Loucy (cell line): ENCODE results near the gene MPHOSPH9.
A peak's percentile ranks its signal among the peaks of the same experiment; 100 is the strongest.
"Not testable (repeated sequence)": the region's sequence is repeated elsewhere in the genome, so short reads cannot be mapped to it uniquely, and the experiment has no call there.

Source experiments
- H2AFZ ChIP-seq: fragments of 200-600 bp; sonication (generic); 2 replicates; pipeline ENCODE4 v1.6.0; 2016; ENCODE audit warnings: antibody characterized with exemption, mild to moderate bottlenecking, low read length, moderate library complexity
- H3F3A ChIP-seq: fragments of 200-600 bp; 2 replicates; pipeline ENCODE4 v1.6.0; 2016; ENCODE audit warnings: antibody characterized with exemption, low read depth, mild to moderate bottlenecking
- H3K27me3 ChIP-seq: fragments of 200-600 bp; sonication (generic); 2 replicates; pipeline ENCODE4 v1.6.1; 2014; ENCODE audit warnings: low read length, mild to moderate bottlenecking; ENCODE audit not compliant: insufficient read depth, poor library complexity, severe bottlenecking
- H3K36me3 ChIP-seq: fragments of 200-600 bp; sonication (generic); 2 replicates; pipeline ENCODE4 v1.6.1; 2016; ENCODE audit warnings: low read length; ENCODE audit not compliant: insufficient read depth
- H3K4me1 ChIP-seq: fragments of 200-600 bp; sonication (generic); 2 replicates; pipeline ENCODE4 v1.5.1; 2014; ENCODE audit warnings: low read length, mild to moderate bottlenecking; ENCODE audit not compliant: insufficient read depth, poor library complexity, severe bottlenecking
- H3K4me2 ChIP-seq: fragments of 200-600 bp; sonication (generic); 2 replicates; pipeline ENCODE4 v1.6.0; 2014; ENCODE audit warnings: antibody characterized with exemption, low read length, low read depth, mild to moderate bottlenecking; ENCODE audit not compliant: poor library complexity, severe bottlenecking
- H3K4me3 ChIP-seq: fragments of 200-600 bp; sonication (generic); 2 replicates; pipeline ENCODE4 v1.5.1; 2014; ENCODE audit warnings: low read length, mild to moderate bottlenecking, mixed read lengths; ENCODE audit not compliant: poor library complexity, severe bottlenecking
- H3K79me2 ChIP-seq: fragments of 200-600 bp; sonication (generic); 2 replicates; pipeline ENCODE4 v1.6.1; 2014; ENCODE audit warnings: low read length; ENCODE audit not compliant: insufficient read depth
- H3K9ac ChIP-seq: fragments of 200-600 bp; sonication (generic); 2 replicates; pipeline ENCODE4 v1.6.0; 2014; ENCODE audit warnings: mild to moderate bottlenecking, low read depth, low read length, moderate library complexity; ENCODE audit not compliant: poor library complexity, severe bottlenecking
- H3K9me2 ChIP-seq: fragments of 200-600 bp; sonication (generic); replicated peaks from 2 replicates; pipeline ENCODE4 v1.6.1; 2016; ENCODE audit warnings: low read depth, low read length, mixed read lengths
- H3K9me3 ChIP-seq: fragments of 200-600 bp; sonication (generic); 2 replicates; pipeline ENCODE4 v1.6.1; 2014; ENCODE audit warnings: mild to moderate bottlenecking, antibody characterized with exemption, low read length, low read depth; ENCODE audit not compliant: insufficient read depth
- H4K20me1 ChIP-seq: fragments of 200-600 bp; sonication (generic); 2 replicates; pipeline ENCODE4 v1.6.0; 2014; ENCODE audit warnings: antibody characterized with exemption, low read length, mild to moderate bottlenecking; ENCODE audit not compliant: insufficient read depth, poor library complexity, severe bottlenecking
- CTCF ChIP-seq: fragments of 200-600 bp; sonication (generic); conservative IDR thresholded peaks from 2 replicates; pipeline ENCODE4 v1.5.1; 2014; ENCODE audit warnings: mild to moderate bottlenecking, antibody characterized with exemption, low read length
- EZH2phosphoT487 ChIP-seq: fragments of 200-600 bp; IDR thresholded peaks from 2 replicates; pipeline ENCODE4 v1.6.1; 2018; ENCODE audit warnings: antibody characterized with exemption, mild to moderate bottlenecking, moderate library complexity, borderline replicate concordance

The MPHOSPH9 gene

GRCh38 chr12:123223241-123223668 lies 9.7 kb downstream of the MPHOSPH9 start:
- Histone ChIP-seq H3K27me3 (no peaks in the 10 kb centered on the region), H3K4me3 (peak overlapping the region; percentile 44), H3K9me2 (no peaks in the 10 kb centered on the region), H3K9ac (no peak overlapping the region), H3K79me2 (peaks cover 72% of the 10 kb centered on the region), H3K4me1 (peaks cover 36% of the 10 kb centered on the region), H3K9me3 (no peaks in the 10 kb centered on the region), H3K36me3 (peaks cover 42% of the 10 kb centered on the region), H4K20me1 (peaks cover 38% of the 10 kb centered on the region), H2AFZ (no peak overlapping the region), H3K4me2 (peak overlapping the region; percentile 68), H3F3A (peaks cover 4% of the 10 kb centered on the region; the same call in 1 of the 2 replicates)
- no peak for TF ChIP-seq EZH2phosphoT487
- TF ChIP-seq CTCF, result no peak

GRCh38 chr12:123207815-123208214 lies 25.1 kb downstream of the MPHOSPH9 start:
- H3K9ac ChIP-seq, H3K9me2 ChIP-seq, H3K27me3 ChIP-seq, H3K4me3 ChIP-seq, H3K4me2 ChIP-seq, H3K4me1 ChIP-seq, H3K9me3 ChIP-seq, H4K20me1 ChIP-seq, H3F3A ChIP-seq, H3K79me2 ChIP-seq, H2AFZ ChIP-seq: not testable (repeated sequence)
- peaks cover 71% of the 10 kb centered on the region; the same call in 1 of the 2 replicates for H3K36me3 ChIP-seq

GRCh38 chr12:123206794-123207193 lies 26.1 kb downstream of the MPHOSPH9 start:
- not testable (repeated sequence) for H3K4me1 ChIP-seq, H3F3A ChIP-seq, H2AFZ ChIP-seq, H3K9me2 ChIP-seq, H3K27me3 ChIP-seq, H3K9me3 ChIP-seq, H3K4me3 ChIP-seq, H3K9ac ChIP-seq, H3K79me2 ChIP-seq, H4K20me1 ChIP-seq, H3K4me2 ChIP-seq
- peaks cover 74% of the 10 kb centered on the region for H3K36me3 ChIP-seq

- Histone ChIP-seq H3F3A (no peaks in the 10 kb centered on the region), H3K27me3 (no peaks in the 10 kb centered on the region), H4K20me1 (no peaks in the 10 kb centered on the region), H3K79me2 (no peaks in the 10 kb centered on the region), H3K9ac (no peak overlapping the region), H3K4me3 (no peak overlapping the region), H3K9me2 (no peaks in the 10 kb centered on the region), H3K36me3 (peaks cover 66% of the 10 kb centered on the region), H2AFZ (no peak overlapping the region), H3K4me2 (no peak overlapping the region), H3K9me3 (no peaks in the 10 kb centered on the region), H3K4me1 (no peaks in the 10 kb centered on the region)
- no peak for TF ChIP-seq CTCF
- TF ChIP-seq EZH2phosphoT487, result no peak
These were observed 32.5 kb downstream of the MPHOSPH9 start for GRCh38 chr12:123200414-123200813.
